Activated CD4-positive, CD25-positive, alpha-beta regulatory T cell treated with anti-CD3 and anti-CD28 coated beads, Interleukin-2, amount 50 U/mL, for 72 hours (primary cell): ENCODE measurements around the gene TMEM229A.
"Not testable (repeated sequence)": the region's sequence is repeated elsewhere in the genome, so short reads cannot be mapped to it uniquely, and the experiment has no call there.

ENCODE experiments used
- DNase-seq: peaks from one replicate; pipeline ENCODE4 v3.0.0; 2021

TMEM229A gene

GRCh38 chr7:124032369-124033094 lies at the start of gene TMEM229A:
Gene TMEM229A, minus strand, starts transcription at chr7:124033067. Its CDS starts 64 bp downstream, at chr7:124033003.
- no peak for DNase-seq

GRCh38 chr7:124082234-124082633 lies 49.4 kb upstream of the TMEM229A start:
- DNase-seq, result not testable (repeated sequence)

- DNase-seq, result no peak
These were observed 44.7 kb upstream of the TMEM229A start for GRCh38 chr7:124077546-124077945.

- DNase-seq, result no peak
These were observed 44.0 kb upstream of the TMEM229A start for GRCh38 chr7:124076841-124077240.

GRCh38 chr7:124074007-124074406 lies 41.1 kb upstream of the TMEM229A start:
- DNase-seq, result no peak

GRCh38 chr7:124073310-124073645 lies 40.4 kb upstream of the TMEM229A start:
- DNase-seq, result no peak

GRCh38 chr7:124072603-124073309 lies 39.9 kb upstream of the TMEM229A start:
- DNase-seq, result no peak

GRCh38 chr7:124071843-124072242 lies 39.0 kb upstream of the TMEM229A start:
- DNase-seq, result no peak

- no peak for DNase-seq
These were observed 29.3 kb upstream of the TMEM229A start for GRCh38 chr7:124062171-124062570.

GRCh38 chr7:124060528-124060927 lies 27.7 kb upstream of the TMEM229A start:
- DNase-seq, result no peak

GRCh38 chr7:124059375-124059774 lies 26.5 kb upstream of the TMEM229A start:
- no peak for DNase-seq

- DNase-seq, result no peak
These were observed 25.6 kb upstream of the TMEM229A start for GRCh38 chr7:124058515-124058914.

GRCh38 chr7:124057872-124058271 lies 25.0 kb upstream of the TMEM229A start:
- DNase-seq, result no peak

GRCh38 chr7:124056234-124056633 lies 23.4 kb upstream of the TMEM229A start:
- no peak for DNase-seq

GRCh38 chr7:124051681-124052377 lies 19.0 kb upstream of the TMEM229A start:
- no peak for DNase-seq

GRCh38 chr7:124042826-124043225 lies 10.0 kb upstream of the TMEM229A start:
- DNase-seq, result no peak

GRCh38 chr7:124041439-124041838 lies 8.6 kb upstream of the TMEM229A start:
- DNase-seq, result no peak

GRCh38 chr7:124037902-124038301 lies 5.0 kb upstream of the TMEM229A start:
- DNase-seq, result not testable (repeated sequence)

- DNase-seq, result no peak
These were observed 2.8 kb upstream of the TMEM229A start for GRCh38 chr7:124035706-124036105.

- no peak for DNase-seq
These were observed 1.9 kb upstream of the TMEM229A start for GRCh38 chr7:124034754-124035100.

GRCh38 chr7:124033807-124034753 lies 1.2 kb upstream of the TMEM229A start:
- DNase-seq, result no peak

GRCh38 chr7:124033095-124033806 lies 384 bp upstream of the TMEM229A start:
- DNase-seq, result no peak
